Activated CD8-positive, alpha-beta memory T cell treated with anti-CD3 and anti-CD28 coated beads, Interleukin-2, amount 50 U/mL, for 1 hour (primary cell): Measurements from ENCODE around the gene ARSA.

Experiments used
- DNase-seq: peaks from one replicate; pipeline ENCODE4 v3.0.0-alpha.2; 2020; ENCODE audit errors: extremely low read depth

The ARSA gene

DNA sequence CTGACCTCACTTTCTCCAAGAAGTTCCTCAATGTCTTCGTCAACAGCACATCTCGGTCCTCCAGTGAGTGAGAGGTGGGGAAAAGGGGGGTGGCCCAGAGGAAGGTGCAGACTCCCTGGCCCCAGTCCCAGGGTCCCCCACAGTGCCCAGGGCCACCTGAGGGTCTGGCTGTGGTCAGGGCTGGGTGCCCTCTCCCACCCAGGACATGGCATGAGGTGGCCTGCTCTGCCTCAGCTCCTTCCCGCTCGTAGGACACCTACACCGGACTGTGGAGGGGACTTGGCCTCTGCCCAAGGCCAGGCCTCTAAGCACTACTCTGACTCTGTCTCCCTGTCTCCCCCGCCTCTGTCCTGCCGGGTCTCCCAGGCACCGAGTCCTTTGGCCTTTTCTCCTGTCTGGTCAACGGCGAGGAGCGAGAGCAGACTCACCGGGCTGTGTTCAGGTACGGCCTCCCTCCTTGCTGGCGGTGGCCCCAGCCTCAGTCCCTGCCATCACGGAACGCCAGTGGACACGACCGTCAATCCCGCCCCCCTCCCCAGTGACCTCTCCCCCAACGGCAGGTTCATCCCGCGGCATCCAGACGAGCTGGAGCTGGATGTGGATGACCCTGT is 22.8 kb downstream of the ARSA start:
- DNase-seq = no peak

GRCh38 chr22:50604256-50605001 is 23.5 kb downstream of the ARSA start:
- DNase-seq = no peak

- no peak for DNase-seq
Measured at GRCh38 chr22:50603511-50604255, 24.3 kb downstream of the ARSA start.

DNA sequence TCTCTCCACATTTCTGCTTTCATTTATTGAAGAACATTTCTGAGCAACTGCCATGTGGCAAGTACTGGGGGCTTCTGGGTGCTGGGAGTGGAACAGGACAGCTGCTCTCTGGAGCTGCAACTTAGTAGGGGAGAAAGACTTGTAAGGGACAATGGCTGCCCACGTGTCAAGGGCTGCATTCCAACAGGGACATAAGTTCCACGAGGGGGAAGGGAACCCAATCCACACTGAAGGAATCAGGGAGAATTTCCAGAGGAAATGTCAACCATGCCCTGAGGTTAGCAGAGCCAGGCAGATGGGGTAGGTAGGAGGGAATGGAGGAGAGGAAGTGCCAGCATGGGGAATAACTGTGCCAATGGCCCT is 25.6 kb downstream of the ARSA start:
- no peak for DNase-seq

DNA sequence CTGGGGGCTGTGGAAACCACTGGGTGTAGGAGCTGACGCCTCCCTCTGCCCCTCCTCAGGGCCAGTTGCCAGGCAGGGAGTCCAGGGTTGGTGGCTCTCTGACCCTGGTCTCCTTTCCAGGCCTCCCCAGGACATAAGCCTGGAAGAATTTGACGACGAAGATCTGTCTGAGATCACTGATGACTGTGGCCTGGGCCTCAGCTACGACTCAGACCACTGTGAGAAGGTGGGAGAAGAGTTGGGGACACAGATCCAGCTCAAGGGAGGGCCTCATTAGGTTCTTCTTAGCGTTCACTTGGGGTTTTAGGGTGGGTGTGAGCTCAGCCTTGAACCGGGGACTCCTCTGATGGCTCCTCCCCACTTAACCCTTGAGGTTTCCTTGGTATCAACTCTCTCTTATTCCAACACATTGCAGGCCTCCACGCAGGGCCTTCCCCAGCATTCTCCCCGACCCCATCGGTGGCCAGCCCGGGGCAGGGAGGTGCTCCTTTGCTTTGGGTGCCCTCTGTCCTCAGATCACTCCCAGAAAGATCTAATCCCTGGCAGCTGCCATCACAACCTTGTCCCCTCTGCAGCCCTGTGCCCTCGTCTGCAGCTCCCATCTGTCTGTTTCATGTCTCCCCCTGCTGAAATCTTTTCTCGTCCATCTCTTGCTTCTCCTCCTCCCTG is 26.1 kb downstream of the ARSA start:
- DNase-seq = no peak

- DNase-seq = no peak
Measured at GRCh38 chr22:50600967-50601668, 26.8 kb downstream of the ARSA start.

DNA sequence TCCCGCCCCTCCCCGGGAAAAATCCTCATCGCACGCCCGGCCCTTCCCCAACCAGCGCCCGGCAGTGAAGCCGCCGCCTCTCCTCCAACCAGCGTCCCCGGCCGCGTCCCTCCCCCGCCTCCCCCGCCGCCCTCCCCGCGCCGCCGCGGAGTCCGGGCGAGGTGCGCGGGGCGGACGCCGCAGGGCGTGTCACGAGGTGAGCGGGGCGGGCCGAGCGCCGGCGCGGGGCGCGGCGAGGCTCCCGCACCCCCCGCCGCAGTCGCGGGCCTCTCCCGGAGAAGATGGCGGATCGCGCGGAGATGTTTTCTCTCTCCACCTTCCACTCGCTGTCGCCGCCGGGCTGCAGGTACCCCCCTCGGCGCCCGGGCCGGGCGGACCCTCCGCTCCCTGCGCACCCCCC is 27.4 kb downstream of the ARSA start, which contains the start of gene MAPK8IP2:
MAPK8IP2 (plus strand) TSS at position 256 of the 400 bp plus-strand sequence; CDS start at position 282, 26 bp downstream.
- no peak for DNase-seq

DNA sequence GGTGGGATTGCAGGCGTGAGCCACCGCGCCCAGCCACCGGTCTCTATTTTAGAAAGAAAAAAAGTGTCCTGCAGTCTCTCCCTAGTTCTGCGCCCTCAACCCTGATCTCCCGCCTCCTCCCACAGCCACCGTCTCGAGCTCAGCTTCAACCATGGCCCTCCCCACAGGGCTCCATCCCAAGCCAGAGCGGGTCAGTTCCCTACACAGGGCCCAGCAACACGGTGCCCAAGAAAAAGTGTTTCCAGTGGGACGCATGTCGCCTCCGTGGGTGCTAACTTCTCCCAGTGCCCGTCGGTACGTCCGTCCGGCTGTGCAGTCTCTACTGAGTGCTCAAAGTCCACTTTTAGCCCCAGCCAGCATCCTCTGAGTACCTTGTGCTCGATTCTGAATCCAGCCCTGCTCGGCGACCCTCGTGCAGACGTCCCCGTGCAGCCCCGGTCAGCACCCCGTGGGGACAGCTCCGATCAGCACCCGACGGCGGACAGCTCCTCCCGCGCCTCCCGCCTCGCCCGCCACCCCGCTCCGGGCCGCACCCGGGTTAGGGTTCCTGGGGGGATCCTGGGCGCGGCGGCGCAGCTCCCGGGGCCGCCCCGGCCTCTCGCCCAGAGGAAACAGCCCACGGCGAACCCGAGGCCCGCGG is 28.0 kb downstream of the ARSA start:
- no peak for DNase-seq

GRCh38 chr22:50597097-50597496 is 30.9 kb downstream of the ARSA start:
- no peak for DNase-seq

DNA sequence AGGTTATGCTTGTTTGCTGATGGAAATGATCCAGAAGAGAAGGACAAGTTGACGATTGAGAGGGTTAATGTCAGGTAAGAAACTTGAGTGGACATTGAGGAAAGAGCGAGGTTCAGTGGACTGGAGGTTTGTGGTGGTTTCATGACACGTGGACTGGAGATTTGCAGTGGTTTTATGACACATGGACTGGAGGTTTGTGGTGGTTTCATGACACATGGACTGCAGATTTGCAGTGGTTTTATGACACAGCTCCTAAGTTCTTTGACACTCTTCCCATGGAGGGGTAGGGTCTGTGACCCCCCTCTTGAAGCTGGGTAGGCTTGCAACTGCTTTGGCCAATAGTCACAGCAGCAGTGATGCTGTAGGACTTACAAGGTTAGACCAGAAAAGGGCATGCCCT is 32.8 kb downstream of the ARSA start:
- DNase-seq = no peak

DNA sequence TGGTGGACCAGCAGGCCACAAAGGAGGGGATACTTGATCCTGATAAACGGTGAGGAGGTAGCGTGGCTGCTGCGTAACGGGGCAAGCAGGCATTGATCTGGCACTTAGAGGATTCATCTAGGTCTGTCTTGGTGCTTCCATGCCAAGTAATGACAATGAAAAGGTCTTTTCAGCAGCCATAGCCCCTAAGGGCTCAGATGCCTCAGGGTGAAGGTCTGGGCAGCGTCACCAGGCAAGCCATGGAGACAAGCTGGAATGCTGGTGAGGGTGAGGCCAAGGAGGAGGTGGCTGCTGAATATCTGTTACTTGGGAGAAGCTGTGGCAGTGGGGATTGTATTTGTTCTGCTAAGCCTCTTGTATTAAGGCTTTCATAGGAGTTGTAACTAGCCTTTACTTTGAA is 40.5 kb downstream of the ARSA start:
- no peak for DNase-seq

GRCh38 chr22:50586416-50586815 is 41.5 kb downstream of the ARSA start:
- no peak for DNase-seq

- DNase-seq = no peak
Measured at GRCh38 chr22:50585781-50586180, 42.2 kb downstream of the ARSA start.

DNA sequence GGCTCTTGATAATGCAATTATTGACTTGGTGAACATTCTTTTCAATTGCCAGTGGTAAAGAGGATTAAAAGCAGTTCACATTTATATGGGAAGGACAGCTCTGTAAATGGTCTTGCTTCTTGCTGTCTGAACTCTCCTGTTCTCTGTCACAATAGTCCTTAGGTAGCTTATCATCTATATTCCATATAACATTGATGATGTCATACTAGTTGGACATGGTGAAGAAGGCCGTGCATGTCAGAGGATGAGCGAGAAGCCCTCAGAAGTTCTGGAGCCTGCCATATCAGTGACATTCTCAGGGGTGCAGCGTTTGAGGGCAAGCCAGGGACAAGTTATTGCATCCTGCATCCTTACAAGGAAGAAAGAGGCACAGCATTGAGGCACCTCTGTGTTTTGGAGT is 42.7 kb downstream of the ARSA start:
- DNase-seq = no peak

- no peak for DNase-seq
Measured at GRCh38 chr22:50584106-50585096, 43.6 kb downstream of the ARSA start.

DNA sequence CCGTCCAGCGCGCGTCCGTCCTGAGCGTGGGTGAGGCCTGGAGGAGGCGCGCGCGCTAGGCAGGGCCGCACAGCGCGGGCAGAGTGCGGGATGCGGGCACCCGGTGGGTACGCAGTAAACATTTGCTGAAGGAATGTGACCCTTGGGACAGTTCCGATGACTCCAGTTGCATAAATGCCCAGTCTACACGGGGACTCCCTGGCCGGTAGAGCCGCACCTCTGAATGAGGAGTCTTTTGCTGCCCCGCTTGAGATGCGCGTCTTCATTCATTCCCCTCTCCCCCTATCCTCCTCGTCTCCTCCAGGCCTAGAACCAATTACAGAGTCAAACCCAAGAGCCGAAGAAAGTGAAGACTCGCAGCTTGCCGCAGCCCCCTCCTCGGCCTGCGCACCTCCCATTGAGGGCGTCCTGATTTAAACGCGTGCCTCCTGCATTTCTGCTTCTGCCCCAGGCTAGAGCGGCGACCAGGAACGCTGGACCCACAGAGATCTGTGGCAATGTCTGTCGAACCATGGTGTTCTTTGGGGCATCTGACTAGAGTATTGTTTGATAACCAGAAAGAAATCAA is 44.6 kb downstream of the ARSA start:
- no peak for DNase-seq

- peak; percentile 95 for DNase-seq
Measured at GRCh38 chr22:50582493-50583293, 45.3 kb downstream of the ARSA start, which contains the start of gene CHKB. Gene CHKB (minus strand): TSS chr22:50582849. CDS start chr22:50582781, 68 bp downstream.

DNA sequence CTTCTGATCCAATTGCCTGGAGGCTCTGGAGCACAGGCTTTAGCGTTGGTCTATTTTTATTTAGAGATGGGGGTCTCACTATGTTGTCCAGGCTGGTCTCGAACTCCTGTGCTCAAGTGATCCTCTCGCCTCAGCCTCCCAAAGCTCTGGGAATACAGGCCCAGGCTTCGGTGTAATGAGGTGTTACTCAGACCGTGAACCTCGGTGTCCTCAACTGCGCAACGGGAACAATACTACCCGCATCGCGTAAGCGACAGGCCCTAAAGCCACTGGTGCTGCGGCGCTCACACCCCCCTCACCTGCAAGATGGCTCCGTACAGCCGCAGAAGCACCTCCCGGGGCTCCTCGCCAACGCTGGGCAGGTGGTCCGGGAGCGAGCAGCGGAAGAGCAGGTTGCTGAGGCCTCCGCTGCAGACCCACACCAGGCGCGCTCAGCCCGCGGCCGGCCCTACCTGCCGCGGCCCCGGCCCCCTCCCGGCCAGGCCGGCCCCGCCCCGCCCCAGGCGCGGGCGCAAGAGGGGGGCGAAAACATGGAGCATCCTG is 45.9 kb downstream of the ARSA start:
- DNase-seq = no peak
